PC-3 (cell line): Measurements from ENCODE around the gene TUT7.

Experiments used
- EZH2 ChIP-seq: fragments of 300-600 bp; sonication (generic); IDR thresholded peaks from one replicate; pipeline ENCODE4 v1.6.1; 2017; ENCODE audit warnings: antibody characterized with exemption, mild to moderate bottlenecking, low read length; ENCODE audit not compliant: unreplicated experiment
- TF ChIP-seq, protein P1 (sequence below): fragments of 300-600 bp; sonication (generic); conservative IDR thresholded peaks from 2 replicates; pipeline ENCODE4 v1.5.1; 2017; ENCODE audit warnings: antibody characterized with exemption, low read depth, mild to moderate bottlenecking, low read length

DNA sequence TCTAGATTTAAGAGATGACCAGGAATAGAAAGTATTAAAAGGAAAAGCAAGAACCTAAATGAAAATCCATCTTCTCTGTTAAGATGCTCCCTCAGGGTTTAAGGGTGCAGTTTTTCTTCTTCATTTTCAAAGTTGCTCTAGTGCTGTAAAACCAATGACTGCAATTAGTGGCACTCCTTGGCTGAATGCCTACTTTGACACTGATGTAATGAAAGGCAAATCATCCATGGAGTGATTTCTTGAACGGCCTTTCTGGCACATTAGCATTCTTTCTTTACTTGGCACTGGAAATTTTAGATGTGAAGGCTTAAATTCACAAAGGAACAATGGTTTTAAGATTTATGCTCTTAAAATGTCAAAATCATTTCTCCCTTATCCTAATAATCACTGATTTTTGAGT lies 52.5 kb downstream of the TUT7 start:
- TF ChIP-seq, protein P1, sequence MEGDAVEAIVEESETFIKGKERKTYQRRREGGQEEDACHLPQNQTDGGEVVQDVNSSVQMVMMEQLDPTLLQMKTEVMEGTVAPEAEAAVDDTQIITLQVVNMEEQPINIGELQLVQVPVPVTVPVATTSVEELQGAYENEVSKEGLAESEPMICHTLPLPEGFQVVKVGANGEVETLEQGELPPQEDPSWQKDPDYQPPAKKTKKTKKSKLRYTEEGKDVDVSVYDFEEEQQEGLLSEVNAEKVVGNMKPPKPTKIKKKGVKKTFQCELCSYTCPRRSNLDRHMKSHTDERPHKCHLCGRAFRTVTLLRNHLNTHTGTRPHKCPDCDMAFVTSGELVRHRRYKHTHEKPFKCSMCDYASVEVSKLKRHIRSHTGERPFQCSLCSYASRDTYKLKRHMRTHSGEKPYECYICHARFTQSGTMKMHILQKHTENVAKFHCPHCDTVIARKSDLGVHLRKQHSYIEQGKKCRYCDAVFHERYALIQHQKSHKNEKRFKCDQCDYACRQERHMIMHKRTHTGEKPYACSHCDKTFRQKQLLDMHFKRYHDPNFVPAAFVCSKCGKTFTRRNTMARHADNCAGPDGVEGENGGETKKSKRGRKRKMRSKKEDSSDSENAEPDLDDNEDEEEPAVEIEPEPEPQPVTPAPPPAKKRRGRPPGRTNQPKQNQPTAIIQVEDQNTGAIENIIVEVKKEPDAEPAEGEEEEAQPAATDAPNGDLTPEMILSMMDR, result no peak
- no peak for TF ChIP-seq EZH2
